NCI-H446 treated with DMSO at 0.1 percent for 48 hours (cell line): ENCODE measurements around the gene ORAI3.

Experiments used
- DNase-seq: peaks from one replicate; lab custom pipeline; 2025; lab: John Stamatoyannopoulos, UW

Gene ORAI3

DNA sequence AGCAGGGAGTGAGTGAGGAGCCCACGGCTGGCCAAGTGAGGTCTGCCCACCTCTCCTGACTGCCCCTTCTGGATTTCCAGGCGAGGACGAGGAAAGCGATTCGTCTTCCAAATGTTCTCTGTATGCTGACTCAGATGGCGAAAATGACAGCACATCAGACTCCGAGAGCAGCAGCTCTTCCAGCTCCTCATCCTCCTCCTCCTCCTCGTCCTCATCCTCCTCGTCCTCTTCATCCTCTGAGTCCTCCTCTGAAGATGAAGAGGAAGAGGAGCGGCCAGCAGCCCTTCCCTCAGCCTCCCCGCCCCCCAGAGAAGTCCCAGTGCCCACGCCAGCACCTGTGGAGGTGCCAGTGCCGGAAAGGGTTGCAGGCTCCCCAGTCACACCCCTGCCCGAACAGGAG, 22.4 kb downstream of the ORAI3 start:
- no peak for DNase-seq

- DNase-seq: no peak
These were observed 24.0 kb downstream of the ORAI3 start for GRCh38 chr16:30972872-30973271.

GRCh38 chr16:30974348-30974747, 25.5 kb downstream of the ORAI3 start:
- DNase-seq: no peak

DNA sequence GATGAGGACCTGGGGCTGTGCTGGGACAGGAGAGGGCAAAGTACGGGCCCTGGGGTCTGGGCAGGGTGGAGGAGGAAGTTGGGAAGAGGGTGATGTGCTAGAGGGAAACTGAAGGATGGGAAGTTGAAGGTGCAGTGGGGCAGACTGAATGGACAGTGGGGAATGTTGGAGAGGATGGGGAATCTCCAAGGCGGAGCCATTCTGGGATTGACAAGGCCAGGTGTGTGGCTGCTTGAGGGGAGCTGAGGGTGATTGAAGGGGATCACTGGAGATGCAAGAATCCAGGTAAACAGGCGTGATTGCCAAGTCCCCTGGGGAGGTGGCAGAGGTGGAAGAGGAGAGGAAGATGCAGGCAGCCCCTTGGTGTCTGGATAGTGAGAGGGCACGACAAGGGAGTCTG, 27.6 kb downstream of the ORAI3 start:
- DNase-seq: no peak

- DNase-seq: no peak
These were observed 28.6 kb downstream of the ORAI3 start for GRCh38 chr16:30977502-30977901.

- DNase-seq: no peak
These were observed 30.5 kb downstream of the ORAI3 start for GRCh38 chr16:30979170-30980022.

DNA sequence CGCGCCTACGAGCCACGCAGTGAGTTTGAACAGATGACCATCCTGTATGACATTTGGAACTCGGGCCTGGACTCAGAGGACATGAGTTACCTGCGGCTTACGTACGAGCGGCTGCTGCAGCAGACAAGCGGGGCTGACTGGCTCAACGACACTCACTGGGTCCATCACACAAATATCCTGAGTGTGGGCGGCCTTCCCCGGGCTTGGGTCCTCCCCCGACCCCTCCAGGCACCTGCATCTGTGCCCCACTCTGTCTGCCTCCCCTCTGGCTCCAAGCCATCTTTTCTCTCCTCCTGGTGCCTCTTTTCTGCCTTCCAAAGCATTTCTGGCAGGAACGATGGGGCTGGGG, 31.1 kb downstream of the ORAI3 start:
- DNase-seq: no peak

DNA sequence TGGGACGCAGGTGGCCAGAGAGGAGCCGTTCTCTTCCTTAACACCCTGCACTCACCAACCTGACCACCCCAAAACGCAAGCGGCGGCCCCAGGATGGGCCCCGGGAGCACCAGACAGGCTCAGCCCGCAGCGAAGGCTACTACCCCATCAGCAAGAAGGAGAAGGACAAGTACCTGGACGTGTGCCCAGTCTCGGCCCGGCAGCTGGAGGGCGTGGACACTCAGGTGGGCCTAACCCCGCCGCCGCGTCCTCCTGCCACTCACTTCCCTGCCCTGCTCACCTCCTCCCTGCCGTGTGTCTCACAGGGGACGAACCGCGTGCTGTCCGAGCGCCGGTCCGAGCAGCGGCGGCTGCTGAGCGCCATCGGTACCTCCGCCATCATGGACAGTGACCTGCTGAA, 31.6 kb downstream of the ORAI3 start:
- no peak for DNase-seq

DNA sequence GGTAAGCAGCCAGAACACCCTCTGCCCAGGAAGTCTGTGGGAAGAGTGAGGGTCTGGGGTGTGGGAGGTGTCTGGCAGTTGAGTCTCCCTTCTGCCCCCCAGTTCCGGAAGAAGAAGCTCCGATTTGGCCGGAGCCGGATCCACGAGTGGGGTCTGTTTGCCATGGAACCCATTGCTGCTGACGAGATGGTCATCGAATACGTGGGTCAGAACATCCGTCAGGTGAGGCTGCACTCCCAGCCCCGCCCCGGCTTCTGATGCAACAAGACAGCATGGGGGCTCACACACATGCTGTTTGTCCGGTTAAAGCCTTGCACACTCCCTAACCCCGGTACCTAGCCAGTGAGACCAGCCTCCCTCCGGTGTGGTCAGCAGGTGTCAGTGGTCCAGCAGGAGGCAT, 32.1 kb downstream of the ORAI3 start:
- DNase-seq: no peak

DNA sequence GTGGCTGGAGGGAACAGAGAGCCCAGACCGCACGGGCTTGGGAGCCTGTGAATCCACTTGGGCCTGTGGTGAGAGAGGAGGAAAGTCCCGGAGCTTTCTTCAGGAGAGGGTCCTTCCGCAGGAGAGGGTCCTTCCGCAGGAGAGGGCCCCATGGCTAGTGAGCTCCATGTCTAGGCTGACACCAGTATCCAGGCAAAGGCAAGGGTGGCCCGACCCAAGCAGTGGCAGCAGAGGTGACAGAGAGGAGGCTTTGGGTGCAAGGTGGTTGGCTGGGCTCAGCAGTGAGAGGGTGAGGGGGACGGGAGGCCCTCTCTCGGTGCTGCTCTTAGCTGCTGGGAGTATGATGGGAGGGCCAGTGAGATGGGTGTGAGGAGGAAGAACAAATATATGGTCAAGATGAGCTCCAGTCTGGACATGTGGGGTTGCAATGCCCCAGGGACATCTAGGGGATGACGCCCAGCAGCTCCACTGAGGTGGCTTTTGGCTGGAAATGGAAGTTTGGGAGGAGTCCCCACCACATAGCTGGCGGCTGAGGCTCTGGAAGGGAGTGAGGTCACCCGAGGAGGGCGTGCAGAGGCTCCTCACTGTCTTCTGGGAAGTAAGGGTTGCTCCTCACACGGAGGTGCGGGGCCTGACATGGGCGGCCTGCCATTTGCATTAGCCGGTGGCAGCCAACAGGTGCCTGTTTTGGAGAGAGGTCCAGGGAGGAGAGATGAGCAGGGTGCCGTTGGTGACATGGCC, 33.9 kb downstream of the ORAI3 start:
- no peak for DNase-seq

- no peak for DNase-seq
These were observed 34.5 kb downstream of the ORAI3 start for GRCh38 chr16:30983289-30983889.

DNA sequence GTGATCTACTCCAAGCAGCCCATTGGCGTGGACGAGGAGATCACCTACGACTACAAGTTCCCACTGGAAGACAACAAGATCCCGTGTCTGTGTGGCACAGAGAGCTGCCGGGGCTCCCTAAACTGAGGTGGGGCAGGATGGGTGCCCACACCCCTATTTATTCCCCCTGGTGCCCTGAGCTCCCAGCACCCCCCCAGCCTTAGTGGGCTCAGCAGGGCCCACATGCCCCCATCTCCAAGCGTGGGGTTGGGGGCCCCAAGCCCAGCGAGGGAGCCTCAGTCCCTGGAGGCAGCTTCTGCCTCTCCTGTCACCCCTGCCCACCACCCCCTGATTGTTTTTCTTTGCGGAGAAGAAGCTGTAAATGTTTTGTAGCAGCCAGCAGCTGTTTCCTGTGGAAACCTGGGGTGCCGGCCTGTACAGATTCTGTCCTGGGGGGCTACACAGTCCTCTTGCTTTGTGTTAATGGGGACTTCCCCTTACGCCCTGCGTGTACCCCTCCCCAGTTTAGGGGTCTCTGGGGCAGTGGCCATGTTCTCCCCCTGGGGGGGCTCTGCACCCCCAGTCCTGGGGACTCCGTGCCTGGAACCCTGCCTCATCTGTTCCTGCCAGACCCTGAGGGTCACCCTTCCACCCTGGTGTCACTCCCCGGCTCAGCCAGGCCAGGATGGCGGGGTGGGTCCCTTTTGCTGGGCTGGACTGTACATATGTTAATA, 35.2 kb downstream of the ORAI3 start:
- no peak for DNase-seq

DNA sequence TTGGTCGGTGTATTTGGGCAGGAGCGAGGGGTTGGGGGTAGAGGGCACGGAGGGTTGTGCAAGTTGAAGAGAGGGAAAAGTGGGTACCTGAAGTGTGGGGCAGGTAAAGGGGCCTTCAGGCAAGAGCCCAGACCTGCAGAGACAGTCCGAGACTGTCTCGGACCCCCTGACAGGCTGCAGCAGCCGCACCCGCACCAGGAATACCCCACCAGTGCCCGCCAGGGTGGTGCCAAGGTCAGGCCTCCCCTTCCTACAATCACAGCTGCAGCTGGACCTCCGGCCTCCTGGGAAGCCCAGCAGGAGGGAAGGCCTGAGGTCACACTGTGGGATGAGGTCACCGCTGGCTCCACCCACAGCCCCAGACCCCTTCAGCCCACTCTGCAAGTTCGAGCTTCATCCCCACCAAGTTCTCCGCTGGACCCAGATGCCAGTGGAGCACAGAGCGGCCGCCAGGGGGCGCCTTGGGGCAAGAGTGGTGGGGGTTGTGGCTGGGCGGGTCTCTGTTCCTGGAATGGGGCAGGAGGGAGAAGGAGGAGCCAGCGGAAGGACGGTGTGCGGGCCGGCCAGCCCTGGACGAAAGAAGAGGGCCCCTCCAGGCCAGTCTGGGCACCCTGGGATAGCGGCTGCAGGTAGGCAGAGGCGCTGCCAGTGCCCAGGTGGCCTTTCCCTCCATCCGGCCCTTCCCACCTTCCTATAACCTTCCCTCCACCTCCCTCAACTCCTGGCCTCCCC, 36.0 kb downstream of the ORAI3 start, which contains the start of gene HSD3B7:
TSS of gene HSD3B7 (plus strand) at position 539 of the 732 bp plus-strand sequence. CDS start 452 bp downstream, outside the sequence.
- DNase-seq: no peak

DNA sequence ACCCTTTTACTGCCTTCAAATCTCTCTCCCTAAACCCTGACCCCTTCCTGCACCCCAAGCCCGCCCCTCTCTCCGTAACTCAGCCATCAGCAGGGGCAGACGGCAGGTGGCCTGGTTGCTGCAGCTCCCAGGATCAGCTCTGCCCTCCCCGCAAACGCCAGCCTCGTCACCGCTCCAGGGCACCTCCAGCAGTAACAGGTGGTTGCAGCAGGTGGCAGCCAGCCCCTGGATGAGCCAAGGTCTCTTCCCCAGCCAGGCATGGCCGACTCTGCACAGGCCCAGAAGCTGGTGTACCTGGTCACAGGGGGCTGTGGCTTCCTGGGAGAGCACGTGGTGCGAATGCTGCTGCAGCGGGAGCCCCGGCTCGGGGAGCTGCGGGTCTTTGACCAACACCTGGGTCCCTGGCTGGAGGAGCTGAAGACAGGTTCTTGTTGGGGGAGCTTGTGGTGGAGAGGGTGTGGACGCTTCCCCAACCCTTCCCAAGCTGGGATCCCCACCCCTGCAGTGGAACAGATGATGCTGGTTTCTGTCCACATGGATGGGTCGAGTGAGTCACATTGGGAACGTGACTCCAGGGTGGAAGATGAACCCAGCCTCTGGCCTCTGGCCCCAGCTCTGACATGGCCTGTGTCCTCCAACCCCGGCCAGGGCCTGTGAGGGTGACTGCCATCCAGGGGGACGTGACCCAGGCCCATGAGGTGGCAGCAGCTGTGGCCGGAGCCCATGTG, 36.7 kb downstream of the ORAI3 start:
- no peak for DNase-seq

GRCh38 chr16:30986129-30986991, 37.5 kb downstream of the ORAI3 start:
- no peak for DNase-seq

DNA sequence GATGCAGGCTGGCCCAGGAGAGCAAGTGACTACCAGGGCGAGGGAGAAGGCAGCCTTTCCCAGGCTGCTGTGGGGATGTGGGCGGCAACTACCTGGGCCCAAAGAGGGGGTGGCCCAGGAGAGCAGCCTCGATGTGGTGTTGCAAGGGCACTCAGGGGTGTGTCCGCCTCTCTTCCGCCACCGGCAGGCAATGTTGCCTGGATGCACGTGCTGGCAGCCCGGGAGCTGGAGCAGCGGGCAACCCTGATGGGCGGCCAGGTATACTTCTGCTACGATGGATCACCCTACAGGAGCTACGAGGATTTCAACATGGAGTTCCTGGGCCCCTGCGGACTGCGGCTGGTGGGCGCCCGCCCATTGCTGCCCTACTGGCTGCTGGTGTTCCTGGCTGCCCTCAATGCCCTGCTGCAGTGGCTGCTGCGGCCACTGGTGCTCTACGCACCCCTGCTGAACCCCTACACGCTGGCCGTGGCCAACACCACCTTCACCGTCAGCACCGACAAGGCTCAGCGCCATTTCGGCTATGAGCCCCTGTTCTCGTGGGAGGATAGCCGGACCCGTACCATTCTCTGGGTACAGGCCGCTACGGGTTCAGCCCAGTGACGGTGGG, 38.8 kb downstream of the ORAI3 start:
- no peak for DNase-seq

DNA sequence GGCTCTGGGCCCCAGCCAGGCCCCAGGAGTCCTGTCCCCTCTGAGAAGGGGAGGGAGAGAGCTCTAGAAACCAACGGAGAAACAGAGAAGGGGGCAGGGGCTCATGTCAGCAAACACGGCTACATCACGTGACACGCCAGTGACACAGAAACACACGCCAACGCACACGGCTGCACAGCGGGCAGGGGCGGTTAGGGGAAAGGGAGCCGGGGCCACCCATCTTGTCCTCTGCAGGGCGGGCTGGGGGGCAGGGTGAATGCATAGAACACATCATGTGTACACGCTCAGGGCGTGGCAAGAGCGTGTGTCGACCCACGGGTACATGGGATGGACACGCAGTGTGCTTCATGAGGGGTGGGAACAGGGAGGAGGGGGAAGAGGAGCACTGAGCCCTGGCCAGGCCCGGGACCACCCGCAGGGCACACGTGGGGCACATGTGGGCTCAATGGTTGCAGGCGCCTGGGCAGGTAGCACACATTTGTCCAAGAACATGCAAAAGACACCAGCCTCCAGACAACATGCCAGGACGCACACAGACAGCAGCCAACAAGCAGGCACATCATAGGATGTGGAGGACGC, 40.7 kb downstream of the ORAI3 start:
- DNase-seq: no peak

DNA sequence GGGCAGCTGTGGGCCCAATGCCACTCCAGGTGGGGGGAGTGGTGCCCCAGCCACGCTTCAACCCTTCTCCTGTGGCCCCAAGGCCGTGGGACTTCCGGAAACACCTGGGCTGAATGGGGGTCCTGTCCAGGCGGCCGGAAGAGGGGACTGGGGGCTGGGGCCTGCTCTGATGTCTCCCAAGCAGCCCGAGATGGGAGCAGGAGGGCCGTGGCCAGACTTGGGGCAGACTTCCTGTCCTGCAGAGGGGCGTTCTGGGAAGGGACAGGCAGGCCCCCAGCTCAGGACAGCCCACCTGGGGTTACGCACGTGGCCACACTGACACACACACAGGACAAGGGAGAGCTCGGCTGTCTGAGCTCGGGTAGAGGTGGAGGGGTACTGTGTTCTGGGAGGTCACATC, 41.2 kb downstream of the ORAI3 start:
- DNase-seq: no peak

DNA sequence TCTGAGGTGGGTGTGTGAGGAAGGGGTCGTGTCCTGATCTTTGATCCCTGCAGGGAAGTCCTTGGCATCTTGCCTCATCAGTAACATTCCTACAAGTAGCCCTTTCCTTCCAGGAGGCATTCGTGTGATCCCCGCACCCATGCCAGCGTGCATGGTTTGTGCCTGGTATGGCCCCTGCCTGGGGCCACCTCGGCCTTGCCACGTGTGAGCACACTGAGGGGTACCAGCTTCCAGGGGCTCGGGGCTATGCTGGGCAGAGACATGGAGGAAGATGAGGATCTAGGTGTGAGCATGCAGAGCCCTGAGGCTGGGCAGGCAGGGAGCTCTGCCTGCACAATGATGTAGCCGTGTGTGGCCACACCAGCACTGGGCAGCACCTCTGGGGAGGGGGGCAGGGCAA, 42.2 kb downstream of the ORAI3 start:
- no peak for DNase-seq
